Osteocyte (in vitro differentiated cells): ENCODE results near the gene STRA6. TPM values are rescaled to one million over a fixed set of nuclear protein-coding genes. Genes with fewer than 3 reads are reported as not detected.

Source experiments
- DNase-seq: peaks from one replicate; pipeline ENCODE4 v3.0.0; 2021; ENCODE audit warnings: mixed read lengths; ENCODE audit not compliant: unreplicated experiment; ENCODE audit errors: extremely low spot score
- H3K27ac Mint-ChIP-seq: one replicate; pipeline ENCODE4 v1.8.0; 2021; ENCODE audit warnings: mild to moderate bottlenecking, mixed read lengths; ENCODE audit not compliant: unreplicated experiment
- H3K27me3 Mint-ChIP-seq: one replicate; pipeline ENCODE4 v1.8.0; 2021; ENCODE audit warnings: mixed read lengths; ENCODE audit not compliant: unreplicated experiment
- H3K36me3 Mint-ChIP-seq: one replicate; pipeline ENCODE4 v1.8.0; 2021; ENCODE audit warnings: mixed read lengths; ENCODE audit not compliant: unreplicated experiment
- H3K4me1 Mint-ChIP-seq: one replicate; pipeline ENCODE4 v1.8.0; 2021; ENCODE audit warnings: mixed read lengths; ENCODE audit not compliant: unreplicated experiment
- H3K4me3 Mint-ChIP-seq: one replicate; pipeline ENCODE4 v1.8.0; 2021; ENCODE audit warnings: mild to moderate bottlenecking, moderate library complexity, mixed read lengths; ENCODE audit not compliant: unreplicated experiment
- H3K9me3 Mint-ChIP-seq: one replicate; pipeline ENCODE4 v1.8.0; 2021; ENCODE audit warnings: mixed read lengths; ENCODE audit not compliant: unreplicated experiment
- CTCF ChIP-seq: fragments of 200-600 bp; sonication (generic); IDR thresholded peaks from 2 replicates; pipeline ENCODE4 v1.5.0; 2021; ENCODE audit warnings: antibody characterized with exemption, mild to moderate bottlenecking, moderate library complexity
- total RNA-seq: library from RNA; stranded (reverse); gene quantifications from 2 replicates; pipeline ENCODE4 v1.2.1, GENCODE V29; 2021

Gene STRA6
- total RNA-seq, 1 donor from 2014 or later: 25.8 TPM

GRCh38 chr15:74220475-74221248 is 18.1 kb upstream of the STRA6 start:
- TF ChIP-seq CTCF: no peak
- DNase-seq: no peak
- H3K4me3 Mint-ChIP-seq: no peak overlapping the region
- peaks cover 35% of the 10 kb centered on the region for H3K4me1 Mint-ChIP-seq
- H3K36me3 Mint-ChIP-seq: no peaks in the 10 kb centered on the region
- H3K9me3 Mint-ChIP-seq: no peaks in the 10 kb centered on the region
- H3K27ac Mint-ChIP-seq: no peak overlapping the region
- peaks cover 19% of the 10 kb centered on the region for H3K27me3 Mint-ChIP-seq

- Mint-ChIP-seq H3K4me3 (no peak overlapping the region), H3K36me3 (no peaks in the 10 kb centered on the region), H3K27ac (no peak overlapping the region), H3K27me3 (peaks cover 19% of the 10 kb centered on the region), H3K4me1 (peaks cover 33% of the 10 kb centered on the region), H3K9me3 (no peaks in the 10 kb centered on the region)
- TF ChIP-seq CTCF: no peak
- no peak for DNase-seq
Observed at GRCh38 chr15:74217907-74218885, 15.6 kb upstream of the STRA6 start.

- Mint-ChIP-seq H3K27me3 (peaks cover 13% of the 10 kb centered on the region), H3K36me3 (no peaks in the 10 kb centered on the region), H3K4me1 (peaks cover 30% of the 10 kb centered on the region), H3K27ac (no peak overlapping the region), H3K9me3 (no peaks in the 10 kb centered on the region), H3K4me3 (no peak overlapping the region)
- TF ChIP-seq CTCF: no peak
- DNase-seq: no peak
Observed at GRCh38 chr15:74216949-74217348, 14.4 kb upstream of the STRA6 start.

DNA sequence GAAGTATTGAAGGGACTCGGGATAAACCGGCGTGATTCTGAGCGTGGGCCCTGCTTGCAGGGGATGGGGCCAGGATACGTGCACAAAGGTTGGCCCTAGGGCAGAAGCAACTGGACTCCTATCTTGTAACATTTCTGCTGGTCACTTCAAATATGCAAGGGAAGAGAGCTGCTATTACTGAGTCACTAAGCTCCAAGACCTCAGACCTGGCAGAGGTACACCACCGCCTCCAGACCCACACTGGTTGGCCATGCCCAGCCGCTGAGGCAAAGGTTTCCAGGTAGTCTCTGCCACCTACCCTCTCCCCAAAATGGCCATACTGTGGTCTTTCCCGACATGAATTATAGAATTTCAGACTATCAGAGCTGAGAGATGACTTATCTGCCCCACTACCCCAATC is 13.4 kb upstream of the STRA6 start:
- Mint-ChIP-seq H3K27ac (no peak overlapping the region), H3K27me3 (peaks cover 8% of the 10 kb centered on the region), H3K4me3 (no peak overlapping the region), H3K9me3 (no peaks in the 10 kb centered on the region), H3K36me3 (no peaks in the 10 kb centered on the region), H3K4me1 (peaks cover 26% of the 10 kb centered on the region)
- no peak for DNase-seq
- TF ChIP-seq CTCF: no peak
